Activated CD8-positive, alpha-beta memory T cell treated with anti-CD3 and anti-CD28 coated beads, Interleukin-2, amount 50 U/mL, for 24 hours (primary cell): Measurements from ENCODE around the gene EML4.

Experiments used
- DNase-seq: peaks from one replicate; pipeline ENCODE4 v3.0.0-alpha.2; 2020; ENCODE audit errors: extremely low read depth

The EML4 gene

DNA sequence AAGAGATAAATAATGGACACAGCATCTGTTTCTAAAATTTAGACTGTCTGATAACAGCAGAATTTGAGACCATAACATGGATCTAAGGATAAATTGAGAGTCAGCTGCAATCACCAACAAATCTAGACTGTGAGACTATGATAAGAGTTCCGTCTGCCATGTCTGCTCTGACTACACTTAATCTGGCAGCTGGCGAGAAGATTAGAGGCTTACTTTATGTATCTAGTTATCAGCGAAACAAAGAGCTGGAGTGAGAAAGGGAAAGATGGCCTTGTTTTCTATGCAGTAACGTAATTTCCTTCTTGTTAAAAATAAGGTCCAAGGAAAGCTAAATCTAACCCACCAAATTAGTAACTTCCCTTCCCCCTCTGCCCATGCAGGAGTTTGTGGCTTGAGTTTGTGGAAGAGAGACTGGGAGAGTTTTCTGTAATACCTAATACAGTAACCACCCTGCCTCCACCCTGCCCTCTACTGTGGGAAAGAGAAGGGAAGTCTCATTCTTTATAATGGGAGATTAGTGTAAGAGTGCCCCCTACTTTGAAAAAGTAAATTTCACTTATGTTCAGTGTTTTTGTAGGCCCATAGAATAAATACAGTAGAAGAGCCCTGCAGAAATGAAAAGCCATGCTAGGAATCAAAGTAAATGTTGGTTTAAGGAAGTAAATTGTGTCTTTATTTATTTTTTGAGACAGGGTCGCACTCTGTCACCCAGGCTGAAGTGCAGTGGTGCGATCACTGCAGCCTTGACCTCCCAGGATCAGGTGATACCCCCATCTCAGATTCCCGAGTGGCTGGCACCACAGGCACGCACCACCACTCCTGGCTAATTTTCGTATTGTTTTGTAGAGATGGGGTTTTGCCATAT is 27.5 kb downstream of the EML4 start:
- no peak for DNase-seq

DNA sequence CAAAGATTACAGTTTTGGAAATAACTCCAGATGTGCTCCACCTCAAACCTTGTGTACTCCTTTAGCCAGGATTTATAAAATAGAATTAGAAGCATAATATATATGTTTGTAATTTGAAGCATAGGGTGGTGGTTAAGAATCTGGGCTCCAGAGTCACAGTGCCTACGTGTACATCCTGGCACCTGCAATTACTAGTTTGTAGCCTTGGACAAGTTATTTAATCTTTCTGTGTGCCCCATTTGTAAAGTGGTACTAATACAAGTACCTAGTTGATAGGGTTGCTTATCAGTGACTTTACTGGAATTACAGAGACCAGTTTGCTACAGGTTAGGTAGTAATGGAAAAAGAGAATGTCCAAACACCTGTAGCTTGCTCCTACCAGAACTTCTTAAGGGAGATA is 28.6 kb downstream of the EML4 start:
- no peak for DNase-seq

DNA sequence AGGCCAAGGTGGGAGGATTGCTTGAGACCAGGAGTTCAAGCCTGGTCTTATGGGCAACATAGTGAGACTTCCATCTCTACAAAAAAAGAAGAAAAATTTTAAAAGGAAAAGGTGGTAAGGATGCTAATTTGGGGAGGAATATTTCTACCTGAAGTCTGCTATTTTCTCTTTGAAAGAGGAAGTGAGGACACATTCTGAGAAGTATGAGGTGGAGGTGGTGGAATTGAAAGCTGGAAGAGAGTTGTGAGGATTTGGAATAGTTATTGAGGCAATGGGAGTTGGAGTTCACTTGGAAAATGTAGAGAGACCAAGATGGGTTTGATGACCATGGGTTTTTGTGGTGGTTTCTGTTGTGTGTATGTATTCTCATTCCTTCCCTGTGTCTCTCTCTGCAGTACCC is 29.3 kb downstream of the EML4 start:
- DNase-seq: no peak

DNA sequence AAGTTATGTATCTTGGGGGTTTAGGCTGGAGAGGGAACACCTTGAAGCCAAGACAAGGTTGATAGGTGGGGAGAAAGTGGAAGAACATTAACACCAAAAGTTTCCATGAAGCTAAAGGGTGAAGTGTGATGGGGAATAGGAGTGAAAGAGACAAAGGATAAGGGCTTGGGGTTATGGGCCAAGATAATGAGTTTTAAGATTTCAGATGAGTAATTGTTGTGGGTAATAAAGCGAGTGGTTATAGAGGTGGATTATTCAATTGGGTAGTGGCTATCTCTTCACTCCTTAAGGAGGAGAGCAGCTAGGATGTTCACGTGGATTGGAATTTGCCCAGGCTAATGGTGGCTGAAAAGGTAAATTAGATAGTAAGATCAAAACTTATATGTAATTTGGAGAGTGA is 29.8 kb downstream of the EML4 start:
- no peak for DNase-seq

DNA sequence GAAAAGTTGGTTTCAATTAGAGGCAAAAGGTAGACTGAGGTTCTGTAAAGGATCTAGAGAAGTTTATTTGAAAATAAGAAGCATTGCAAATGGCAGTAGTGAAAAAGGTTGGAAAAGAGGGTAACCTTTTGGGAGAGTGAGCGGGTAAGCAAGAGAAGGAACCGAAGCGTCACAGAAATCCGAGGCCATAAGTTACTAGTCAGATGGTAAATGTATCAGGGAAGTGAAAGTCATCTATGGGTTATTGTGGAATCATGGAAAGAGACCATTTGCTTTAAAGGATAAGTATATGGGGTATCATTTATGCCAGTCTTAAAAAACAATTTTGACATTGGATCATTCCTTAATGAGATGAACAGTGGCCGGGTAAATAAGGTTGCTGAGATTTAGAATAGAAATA is 30.5 kb downstream of the EML4 start:
- DNase-seq: no peak

DNA sequence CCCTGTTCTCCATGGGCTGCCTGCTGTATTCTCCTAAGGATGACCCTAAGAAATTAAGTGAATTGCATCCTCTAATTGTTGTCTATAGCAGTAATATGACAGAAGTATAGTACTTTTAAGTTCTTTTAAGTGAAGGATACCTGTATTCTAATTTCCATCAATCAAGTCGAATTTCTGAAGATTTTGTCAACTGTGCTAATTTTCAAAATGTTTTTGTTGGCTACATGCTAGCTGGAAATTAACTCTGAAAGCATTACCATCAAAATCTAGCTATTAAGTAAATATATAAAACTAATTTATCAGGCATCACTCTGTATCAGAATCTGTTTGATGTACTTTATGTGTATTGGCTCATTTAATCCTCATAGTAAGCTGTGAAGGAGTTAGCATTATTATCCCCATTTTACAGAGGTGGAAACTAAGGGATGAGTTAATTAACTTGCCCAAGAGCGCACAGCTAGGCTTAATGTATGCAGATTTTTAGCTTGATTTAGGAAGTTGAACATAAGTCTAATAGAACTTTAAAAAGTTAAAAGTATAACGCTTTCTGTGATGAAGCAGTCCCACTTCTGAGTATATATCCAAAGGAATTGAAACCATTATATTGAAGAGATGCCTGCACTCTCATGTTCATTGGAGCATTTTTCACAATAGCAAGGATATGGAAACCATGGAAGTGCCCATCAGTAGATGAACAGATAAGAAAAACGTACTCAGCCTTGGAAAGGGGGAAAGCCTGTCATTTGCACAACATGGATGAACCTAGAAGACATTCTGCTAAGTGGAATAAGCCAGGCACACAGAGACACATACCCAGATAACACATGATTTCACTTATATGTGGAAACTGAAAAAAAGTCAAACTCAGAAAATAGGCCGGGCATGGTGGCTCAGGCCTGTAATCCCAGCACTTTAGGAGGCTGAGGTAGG is 32.0 kb downstream of the EML4 start:
- no peak for DNase-seq

DNA sequence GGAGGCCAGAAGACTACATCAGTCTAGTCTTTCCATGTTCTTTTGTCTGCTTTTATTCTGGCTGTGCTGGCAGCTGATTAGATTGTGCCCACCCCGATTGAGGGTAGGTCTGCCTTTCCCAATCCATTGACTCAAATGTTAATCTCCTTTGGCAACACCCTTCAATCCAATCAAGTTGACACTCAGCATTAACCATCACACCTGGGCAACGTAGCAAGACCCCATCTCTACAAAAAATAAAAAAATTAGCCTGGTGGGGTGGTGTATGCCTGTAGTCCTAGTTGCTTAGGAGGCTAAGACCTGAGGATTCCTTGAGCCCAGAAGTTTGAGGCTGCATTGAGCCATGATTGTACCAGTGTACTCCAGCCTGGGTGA is 33.5 kb downstream of the EML4 start:
- no peak for DNase-seq

DNA sequence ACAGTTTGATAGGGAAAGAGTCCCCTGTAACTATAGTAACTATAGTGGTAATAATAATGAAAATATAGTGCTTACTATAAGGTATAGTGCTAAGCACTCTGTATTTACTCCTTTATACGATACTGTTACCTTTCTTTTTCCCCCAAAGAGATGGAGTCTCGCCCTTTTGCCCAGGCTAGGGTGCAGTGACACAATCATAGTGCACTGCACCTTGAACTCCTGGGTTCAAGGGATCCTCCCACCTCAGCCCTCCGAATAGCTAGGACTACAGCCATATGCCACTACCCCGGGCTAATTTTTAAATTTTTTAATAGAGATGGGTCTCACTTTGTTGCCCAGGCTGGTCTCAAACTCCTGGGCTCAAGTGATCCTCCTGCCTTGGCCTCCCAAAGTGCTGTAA is 34.6 kb downstream of the EML4 start:
- DNase-seq: no peak

DNA sequence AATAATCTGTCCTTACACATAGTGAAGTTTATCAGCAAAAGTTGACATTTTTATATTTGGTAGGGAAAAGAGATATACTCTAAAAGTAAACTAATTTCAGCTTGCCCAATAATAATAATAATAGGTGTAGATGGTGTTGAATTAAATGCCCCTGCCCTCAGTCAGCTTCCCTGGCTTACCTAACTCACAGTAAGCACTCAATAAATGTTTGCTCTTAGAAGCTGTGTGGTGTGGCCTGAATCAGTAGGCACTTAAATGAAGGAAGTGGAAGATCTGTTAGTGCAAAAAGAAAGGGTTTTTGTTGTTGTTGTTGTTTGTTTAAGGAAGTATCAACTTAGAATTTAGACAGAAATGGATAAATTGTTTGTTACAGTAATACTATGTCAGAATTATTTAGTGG is 36.2 kb downstream of the EML4 start:
- no peak for DNase-seq

DNA sequence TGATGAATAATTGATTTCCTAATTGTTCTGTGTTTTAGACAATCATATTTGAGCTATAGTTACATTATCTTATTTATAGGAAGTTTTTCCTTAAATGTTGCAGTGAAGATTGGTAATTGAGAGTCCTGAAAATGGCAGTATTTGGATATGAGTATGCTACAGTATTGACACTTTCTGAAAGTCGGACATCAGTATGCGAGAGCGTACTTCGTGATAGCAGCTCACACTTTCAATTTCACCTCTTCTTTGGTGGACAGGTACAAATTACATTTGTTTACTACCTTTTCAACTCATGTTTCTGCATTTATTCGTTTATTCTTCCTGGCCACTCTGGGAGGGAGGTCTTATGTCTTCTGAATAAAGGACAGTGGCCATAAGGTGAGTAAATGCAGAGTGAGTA is 38.7 kb downstream of the EML4 start:
- DNase-seq: no peak

DNA sequence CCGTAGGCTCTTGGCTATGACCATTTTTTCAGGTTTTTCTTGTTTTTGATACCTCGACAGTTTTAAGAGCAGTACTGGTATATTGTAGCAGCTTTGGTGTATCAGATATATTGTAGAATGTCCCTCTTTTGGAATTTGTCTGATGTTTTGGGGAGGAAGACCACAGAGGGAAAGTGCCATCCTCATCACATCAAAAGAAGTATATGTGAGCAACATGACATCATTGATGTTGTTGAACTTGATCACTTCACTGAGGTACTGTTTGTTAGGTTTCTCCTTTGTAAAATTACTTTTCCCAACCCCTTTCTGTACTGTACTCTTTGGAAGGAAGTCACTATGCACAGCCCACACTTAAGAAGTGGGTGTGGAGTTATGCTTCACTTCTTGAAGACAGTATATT is 41.0 kb downstream of the EML4 start:
- no peak for DNase-seq

DNA sequence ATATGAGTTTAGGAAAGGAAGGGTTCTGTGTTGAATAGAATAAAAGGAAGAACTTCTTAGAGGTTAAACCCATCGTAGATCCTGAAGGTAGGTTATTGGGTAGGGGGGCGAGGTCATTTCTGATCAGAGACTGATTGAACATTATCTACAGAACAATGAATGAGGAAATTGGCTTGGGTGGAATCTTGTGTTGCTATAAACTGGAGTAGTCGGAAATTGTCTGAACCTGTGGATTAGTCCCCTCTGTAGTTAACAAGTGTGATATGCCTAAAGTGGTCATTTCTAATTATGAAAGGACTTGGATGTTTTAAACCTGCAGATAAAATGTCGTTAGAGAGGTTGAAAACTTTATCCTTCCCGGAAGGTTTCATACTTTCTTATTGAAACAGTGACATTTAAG is 42.1 kb downstream of the EML4 start:
- DNase-seq: no peak

DNA sequence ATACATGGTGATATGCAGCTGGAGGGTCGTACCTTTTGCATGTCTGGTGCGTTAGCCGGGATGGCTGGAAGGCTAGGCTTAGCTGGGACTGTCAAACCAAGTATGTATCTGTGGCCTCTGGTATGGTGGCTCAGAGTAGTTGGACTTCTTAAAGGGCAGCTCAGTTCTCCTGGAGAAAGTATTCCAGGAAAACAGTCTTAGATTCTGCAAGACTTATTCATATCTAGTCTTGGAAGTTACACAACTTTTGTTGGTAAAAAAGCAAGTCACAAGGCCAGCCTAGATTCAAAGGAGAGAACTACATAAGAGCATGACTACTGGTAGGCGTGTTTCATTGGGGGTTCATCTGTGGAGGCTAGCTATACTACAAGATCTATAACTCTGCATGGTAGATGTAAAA is 45.5 kb downstream of the EML4 start:
- DNase-seq: no peak

DNA sequence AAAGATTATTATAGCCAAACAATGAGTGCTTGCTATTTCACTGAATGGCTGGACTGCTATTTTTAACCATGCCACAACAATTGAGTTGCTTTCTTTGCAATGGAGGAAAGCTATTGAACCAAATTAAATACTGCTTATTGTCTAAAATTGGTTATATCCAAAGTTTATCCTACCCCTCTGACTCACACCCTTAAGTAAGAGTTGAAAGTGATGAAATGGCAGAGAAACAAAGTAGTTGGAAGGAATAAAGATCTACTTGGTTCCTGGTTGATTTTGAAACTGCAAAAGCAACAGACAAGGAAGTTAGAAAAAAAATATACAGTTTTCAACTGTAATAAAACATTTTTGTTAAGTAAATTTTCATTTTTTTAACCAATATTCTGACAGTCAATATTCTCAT is 47.5 kb downstream of the EML4 start:
- no peak for DNase-seq

DNA sequence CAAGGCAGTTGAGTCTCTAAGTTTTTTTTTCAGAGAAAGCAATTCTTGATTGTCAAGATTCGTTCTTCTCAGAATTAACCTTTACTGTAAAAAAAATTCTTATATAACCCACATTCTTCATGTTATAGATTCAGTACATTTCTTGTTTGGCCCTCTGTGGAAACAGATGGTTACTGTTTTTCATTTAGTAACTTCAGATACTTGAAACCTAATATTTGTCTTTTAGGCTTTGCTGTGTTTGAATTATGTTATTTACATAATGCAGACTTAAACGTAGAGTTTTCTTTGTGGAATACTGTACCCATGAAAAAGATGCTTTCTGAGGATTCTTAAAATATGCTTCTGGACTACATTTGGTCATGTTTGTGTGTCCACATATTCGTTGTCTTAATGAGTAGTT is 48.2 kb downstream of the EML4 start:
- DNase-seq: no peak

DNA sequence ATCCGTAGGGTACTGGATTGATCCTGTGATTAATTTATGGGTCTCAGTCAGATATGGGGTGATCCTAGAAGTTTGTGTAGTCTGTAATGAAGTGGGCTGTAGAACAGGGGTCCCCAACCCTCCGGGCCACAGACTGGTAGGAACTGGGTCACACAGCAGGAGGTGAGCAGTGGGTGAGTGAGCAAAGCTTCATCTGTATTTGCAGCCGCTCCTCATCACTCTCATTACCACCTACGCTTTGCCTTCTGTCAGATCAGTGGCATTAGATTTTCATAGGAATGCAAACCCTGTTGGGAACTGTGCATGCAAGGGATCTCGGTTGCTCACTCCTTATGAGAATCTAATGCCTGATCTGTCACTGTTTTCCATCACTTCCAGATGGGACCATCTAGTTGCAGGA is 48.8 kb downstream of the EML4 start:
- DNase-seq: no peak

DNA sequence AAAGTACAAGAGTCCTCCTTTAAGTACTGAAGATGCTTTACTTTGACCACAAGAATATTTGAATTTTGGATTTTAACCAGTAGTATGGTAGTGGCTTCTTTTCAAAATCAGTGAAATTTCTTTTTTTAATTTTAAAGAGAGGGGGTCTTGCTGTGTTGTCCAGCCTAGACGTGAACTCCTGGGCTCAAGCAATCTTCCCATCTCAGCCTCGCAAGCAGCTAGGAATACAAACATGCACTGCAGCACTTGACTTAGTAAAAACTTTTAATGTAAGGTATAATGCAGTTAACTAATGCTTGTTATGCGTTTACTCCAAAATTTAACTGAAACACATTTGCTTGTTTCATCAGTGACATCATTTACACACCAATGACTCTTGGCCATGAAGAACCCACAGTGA is 49.6 kb downstream of the EML4 start:
- no peak for DNase-seq

DNA sequence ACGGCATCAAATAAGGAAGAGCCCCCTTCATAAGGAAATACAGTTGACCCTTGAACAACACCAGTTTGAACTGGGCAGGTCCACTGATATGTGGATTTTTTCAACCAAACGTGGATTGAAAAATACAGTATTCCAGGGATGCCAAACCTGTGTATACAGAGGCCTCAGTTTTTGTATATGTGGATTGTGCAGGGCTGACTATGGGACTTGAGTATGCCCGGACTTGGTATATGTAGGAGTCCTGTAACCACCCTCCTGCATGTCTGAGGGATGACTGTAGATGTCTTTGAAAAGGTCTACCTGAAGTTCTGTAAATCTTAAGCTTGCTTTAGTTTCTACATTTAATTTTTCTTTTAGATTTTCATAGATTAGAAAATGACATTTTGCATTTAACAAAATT is 50.0 kb downstream of the EML4 start:
- no peak for DNase-seq

DNA sequence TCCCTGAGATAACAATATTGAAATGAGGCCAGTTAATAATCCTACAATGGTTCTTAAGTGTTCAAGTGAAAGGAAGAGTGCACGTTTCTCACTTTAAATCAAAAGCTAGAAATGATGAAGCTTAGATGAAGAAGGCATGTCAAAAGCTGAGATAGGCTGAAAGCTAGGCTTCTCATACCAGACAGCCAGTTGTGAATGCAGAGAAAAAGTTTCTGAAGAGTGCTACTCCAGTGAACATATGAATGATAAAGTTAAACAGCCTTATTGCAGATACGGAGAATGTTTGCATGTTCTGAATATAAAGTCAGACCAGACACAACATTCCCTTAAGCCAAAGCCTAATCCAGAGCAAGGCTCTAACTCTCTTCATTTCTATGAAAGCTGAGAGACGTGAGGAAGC is 51.4 kb downstream of the EML4 start:
- no peak for DNase-seq

DNA sequence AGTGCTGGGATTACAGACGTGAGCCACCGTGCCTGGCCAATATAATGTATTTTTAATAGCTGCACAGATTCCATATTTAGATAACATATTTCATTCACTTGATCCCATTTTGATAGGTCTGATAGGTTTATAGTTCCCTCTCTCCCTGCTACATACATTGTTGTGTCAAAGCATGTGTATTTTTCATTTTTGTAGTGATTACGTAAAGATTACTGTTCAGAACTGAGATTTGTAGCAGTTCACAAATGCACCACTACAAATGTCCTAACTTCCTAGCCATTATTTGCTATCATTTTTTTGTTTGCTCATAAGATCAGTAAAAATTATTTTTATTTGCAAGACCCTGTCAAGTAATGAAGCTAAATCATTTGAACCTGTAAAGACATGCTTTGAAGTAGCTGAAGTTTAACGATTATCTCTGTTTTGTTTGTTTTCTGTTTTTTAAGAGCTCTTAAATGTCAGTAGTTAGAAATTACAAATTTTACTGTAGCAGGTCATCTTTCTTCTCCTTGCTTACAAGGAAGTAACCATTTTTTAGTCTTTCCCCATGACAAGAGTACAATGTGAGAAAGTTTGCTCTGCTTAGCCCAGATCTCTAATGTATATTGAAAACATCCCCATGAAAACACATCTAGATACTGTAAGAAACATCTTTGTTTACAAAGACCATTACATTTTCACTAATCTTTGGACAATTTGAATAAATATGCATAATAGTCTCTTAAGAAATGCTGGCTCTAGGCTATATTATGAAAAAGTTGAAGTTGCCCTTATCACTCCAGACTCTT is 54.1 kb downstream of the EML4 start:
- no peak for DNase-seq

DNA sequence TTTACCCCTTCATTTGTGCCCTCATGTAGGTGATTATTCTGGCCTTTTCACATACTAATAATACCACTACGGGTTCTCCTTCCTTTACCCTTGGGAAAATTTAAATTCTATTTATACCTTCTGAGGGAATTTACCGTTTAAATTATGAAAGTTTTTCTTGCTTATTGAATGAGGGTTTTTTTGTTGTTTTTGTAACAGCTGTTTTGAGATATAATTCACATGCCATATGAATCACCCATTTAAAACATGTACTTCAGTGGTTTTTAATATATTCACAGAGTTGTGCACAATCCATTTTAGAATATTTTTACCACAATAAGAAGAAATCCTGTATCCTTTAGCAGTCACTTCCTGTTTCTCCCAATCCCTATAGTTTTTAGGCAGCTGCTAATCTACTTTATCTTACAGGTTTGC is 54.7 kb downstream of the EML4 start:
- no peak for DNase-seq

DNA sequence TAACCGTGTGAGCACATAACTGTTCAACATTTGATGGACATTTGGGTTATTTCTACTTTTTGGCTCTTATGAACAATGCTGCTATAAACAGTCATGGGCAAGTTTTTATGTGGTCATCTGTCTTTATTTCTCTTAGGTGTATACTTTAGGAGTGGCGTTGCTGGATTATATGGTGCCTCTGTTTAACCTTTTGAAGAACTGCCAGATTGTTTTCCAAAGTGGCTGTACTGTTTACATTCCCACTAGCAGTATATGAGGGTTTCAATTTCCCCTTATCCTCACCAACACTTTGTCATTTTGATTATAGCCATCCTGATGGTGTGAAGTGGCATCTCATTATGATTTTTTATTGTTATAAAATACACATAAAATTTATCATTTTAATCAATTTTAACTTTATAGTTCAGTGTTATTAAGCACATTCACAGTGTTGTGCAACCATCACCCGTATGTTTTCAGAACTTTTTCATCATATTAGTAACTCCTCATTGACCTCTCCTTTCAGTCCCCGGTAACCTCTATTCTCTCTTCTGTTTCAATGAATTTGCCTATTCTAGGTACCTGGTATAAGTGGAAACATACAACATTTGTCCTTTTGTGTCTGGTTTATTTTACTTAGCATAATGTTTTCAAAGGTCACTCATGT is 55.4 kb downstream of the EML4 start:
- no peak for DNase-seq
